SU-DHL-6 (cell line): ENCODE results near the gene SERPINB12.

Source experiments
- H2AFZ ChIP-seq: fragments of 200-600 bp; sonication (generic); 2 replicates; pipeline ENCODE4 v1.6.1; 2014; ENCODE audit warnings: low read depth, mild to moderate bottlenecking, moderate library complexity, mixed read lengths, antibody characterized with exemption, low read length; ENCODE audit not compliant: severe bottlenecking
- H3F3A ChIP-seq: fragments of 200-600 bp; shearing (Covaris generic); 2 replicates; pipeline ENCODE4 v1.6.0; 2016; ENCODE audit warnings: antibody characterized with exemption, mild to moderate bottlenecking; ENCODE audit not compliant: insufficient read depth
- H3K27ac ChIP-seq: fragments of 200-600 bp; sonication (generic); 2 replicates; pipeline ENCODE4 v1.5.1; 2016; ENCODE audit warnings: low read depth, mild to moderate bottlenecking, low read length, moderate library complexity, mixed read lengths
- H3K27me3 ChIP-seq: fragments of 200-600 bp; sonication (generic), shearing (Covaris generic); 2 replicates; pipeline ENCODE4 v1.6.0; 2014; ENCODE audit warnings: mild to moderate bottlenecking, low read length
- H3K36me3 ChIP-seq: fragments of 200-600 bp; sonication (generic); 2 replicates; pipeline ENCODE4 v1.6.1; 2014; ENCODE audit warnings: mild to moderate bottlenecking, low read length, mixed read lengths
- H3K4me2 ChIP-seq: fragments of 300-600, 200-600 bp; shearing (Covaris generic), sonication (generic); 2 replicates; pipeline ENCODE4 v1.6.0; 2014; ENCODE audit warnings: low read length, low read depth, mild to moderate bottlenecking; ENCODE audit not compliant: poor library complexity, severe bottlenecking
- H3K4me3 ChIP-seq: fragments of 200-600 bp; sonication (generic); 2 replicates; pipeline ENCODE4 v1.5.1; 2014; ENCODE audit warnings: antibody characterized with exemption, low read length, mild to moderate bottlenecking, mixed read lengths; ENCODE audit not compliant: insufficient read depth, poor library complexity, severe bottlenecking
- H3K79me2 ChIP-seq: fragments of 200-600 bp; sonication (generic); 2 replicates; pipeline ENCODE4 v1.6.1; 2014; ENCODE audit warnings: mild to moderate bottlenecking, low read length, moderate library complexity; ENCODE audit not compliant: insufficient read depth
- H3K9ac ChIP-seq: fragments of 200-600 bp; sonication (generic); 2 replicates; pipeline ENCODE4 v1.7.0; 2014; ENCODE audit warnings: mild to moderate bottlenecking, low read length
- H3K9me2 ChIP-seq: fragments of 200-600 bp; sonication (generic); replicated peaks from 2 replicates; pipeline ENCODE4 v1.6.1; 2014; ENCODE audit warnings: low read length; ENCODE audit not compliant: insufficient read depth
- H3K9me3 ChIP-seq: fragments of 200-600 bp; sonication (generic); 2 replicates; pipeline ENCODE4 v1.6.1; 2014; ENCODE audit warnings: low read length, mixed read lengths; ENCODE audit not compliant: insufficient read depth
- H4K20me1 ChIP-seq: fragments of 200-600 bp; sonication (generic); 2 replicates; pipeline ENCODE4 v1.6.1; 2014; ENCODE audit warnings: low read depth, mild to moderate bottlenecking, antibody characterized with exemption, low read length, moderate library complexity, mixed read lengths
- CTCF ChIP-seq: fragments of 200-600 bp; sonication (generic); IDR thresholded peaks from one replicate; pipeline ENCODE4 v1.5.1; 2017; ENCODE audit warnings: antibody characterized with exemption, mild to moderate bottlenecking, low read length, moderate library complexity; ENCODE audit not compliant: insufficient read depth, poor library complexity, severe bottlenecking
- EZH2phosphoT487 ChIP-seq: fragments of 200-600 bp; sonication (generic), shearing (Covaris generic); conservative IDR thresholded peaks from 2 replicates; pipeline ENCODE4 v1.6.1; 2018; ENCODE audit warnings: mild to moderate bottlenecking, antibody characterized with exemption, low read length, moderate library complexity, mixed read lengths

SERPINB12 gene

GRCh38 chr18:63511285-63511684 is 30.9 kb upstream of the SERPINB12 start:
- H3K27ac ChIP-seq, result no peak overlapping the region
- H3F3A ChIP-seq, result no peaks in the 10 kb centered on the region
- H2AFZ ChIP-seq, result no peak overlapping the region
- H3K9me2 ChIP-seq, result no peaks in the 10 kb centered on the region
- H4K20me1 ChIP-seq, result no peaks in the 10 kb centered on the region
- no peaks in the 10 kb centered on the region for H3K9me3 ChIP-seq
- H3K4me3 ChIP-seq, result no peak overlapping the region
- no peak overlapping the region for H3K9ac ChIP-seq
- no peaks in the 10 kb centered on the region for H3K79me2 ChIP-seq
- no peaks in the 10 kb centered on the region for H3K36me3 ChIP-seq
- H3K27me3 ChIP-seq, result no peaks in the 10 kb centered on the region
- TF ChIP-seq CTCF, result no peak
- no peak for TF ChIP-seq EZH2phosphoT487
- H3K4me2 ChIP-seq, result no peak overlapping the region

DNA sequence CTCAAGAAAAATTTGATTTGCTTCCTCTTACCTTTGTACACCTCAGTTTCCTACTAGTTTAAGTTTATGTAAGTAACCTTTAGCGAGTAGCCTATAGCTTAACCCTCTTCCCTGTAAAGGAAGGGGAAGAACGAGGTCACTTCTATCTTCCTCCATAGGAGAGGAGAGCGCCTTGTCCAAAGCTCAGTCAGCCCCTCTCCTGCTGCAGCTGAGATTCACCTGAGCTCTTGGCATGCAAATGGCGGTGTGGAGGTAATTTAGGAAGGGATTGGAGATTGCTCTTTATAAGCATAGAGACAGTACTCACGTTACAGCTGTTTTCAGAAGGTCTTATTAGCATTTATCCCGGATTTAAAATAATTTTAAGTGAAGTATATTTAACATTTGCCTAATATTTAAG is 27.8 kb upstream of the SERPINB12 start:
- no peaks in the 10 kb centered on the region for H4K20me1 ChIP-seq
- no peak for TF ChIP-seq CTCF
- no peak for TF ChIP-seq EZH2phosphoT487
- no peak overlapping the region for H3K4me2 ChIP-seq
- no peaks in the 10 kb centered on the region for H3K9me3 ChIP-seq
- H3K36me3 ChIP-seq, result no peaks in the 10 kb centered on the region
- H3K27ac ChIP-seq, result no peak overlapping the region
- no peaks in the 10 kb centered on the region for H3F3A ChIP-seq
- H3K9ac ChIP-seq, result no peak overlapping the region
- no peaks in the 10 kb centered on the region for H3K27me3 ChIP-seq
- H3K9me2 ChIP-seq, result no peaks in the 10 kb centered on the region
- no peak overlapping the region for H3K4me3 ChIP-seq
- no peaks in the 10 kb centered on the region for H3K79me2 ChIP-seq
- H2AFZ ChIP-seq, result no peak overlapping the region

DNA sequence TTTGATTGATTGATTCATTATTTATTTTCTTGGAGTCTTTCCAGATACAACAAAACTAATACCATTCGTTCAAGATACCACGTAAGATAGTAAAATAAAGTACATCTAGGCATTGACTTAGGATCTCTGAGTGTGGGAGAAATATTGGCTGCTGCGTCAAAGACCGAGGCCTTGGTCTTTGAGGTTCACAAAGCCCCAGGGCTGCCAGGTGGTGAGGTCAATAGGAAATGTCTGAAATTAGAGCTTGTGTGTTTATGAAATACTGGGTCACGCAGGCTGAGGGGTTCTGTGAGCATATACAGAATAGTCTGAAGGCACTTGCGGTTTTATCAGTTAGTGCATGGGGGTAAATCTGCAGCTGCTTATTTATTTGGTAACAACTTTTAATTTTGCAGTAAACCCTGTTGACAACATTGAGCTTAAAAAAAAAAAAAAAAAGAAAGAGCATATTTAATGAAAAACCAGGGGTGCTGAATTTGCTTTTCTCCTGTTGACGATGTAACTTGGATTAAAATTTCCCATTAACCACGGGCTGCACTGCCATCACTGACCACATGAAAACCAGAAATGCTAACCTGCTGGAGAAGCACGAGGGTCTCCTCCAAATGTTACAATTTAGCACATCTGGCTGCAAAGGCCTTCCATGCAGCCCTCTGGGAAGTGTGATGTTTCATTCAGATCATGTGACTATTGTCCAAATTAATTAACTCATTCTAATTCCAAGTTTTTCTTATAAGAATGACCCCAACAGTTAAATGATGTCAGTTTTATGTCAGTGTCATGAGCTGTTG is 27.1 kb upstream of the SERPINB12 start:
- H3K79me2 ChIP-seq, result no peaks in the 10 kb centered on the region
- no peak for TF ChIP-seq CTCF
- no peak for TF ChIP-seq EZH2phosphoT487
- no peaks in the 10 kb centered on the region for H3K36me3 ChIP-seq
- H3F3A ChIP-seq, result no peaks in the 10 kb centered on the region
- no peak overlapping the region for H3K27ac ChIP-seq
- no peaks in the 10 kb centered on the region for H3K27me3 ChIP-seq
- H3K9me2 ChIP-seq, result no peaks in the 10 kb centered on the region
- H3K9ac ChIP-seq, result no peak overlapping the region
- H4K20me1 ChIP-seq, result no peaks in the 10 kb centered on the region
- H2AFZ ChIP-seq, result no peak overlapping the region
- H3K4me3 ChIP-seq, result no peak overlapping the region
- H3K9me3 ChIP-seq, result no peaks in the 10 kb centered on the region
- no peak overlapping the region for H3K4me2 ChIP-seq
